HG03469 (cell line): ENCODE data around the gene ECE2.
"Not testable (repeated sequence)": the region's sequence is repeated elsewhere in the genome, so short reads cannot be mapped to it uniquely, and the experiment has no call there.

Experiments used
- ATAC-seq: cut with Tn5 transposase; IDR thresholded peaks from one replicate; pipeline ENCODE4 v1.9.1; 2021; ENCODE audit warnings: mild to moderate bottlenecking, moderate library complexity, moderate number of reproducible peaks; ENCODE audit not compliant: unreplicated experiment

Gene ECE2

DNA sequence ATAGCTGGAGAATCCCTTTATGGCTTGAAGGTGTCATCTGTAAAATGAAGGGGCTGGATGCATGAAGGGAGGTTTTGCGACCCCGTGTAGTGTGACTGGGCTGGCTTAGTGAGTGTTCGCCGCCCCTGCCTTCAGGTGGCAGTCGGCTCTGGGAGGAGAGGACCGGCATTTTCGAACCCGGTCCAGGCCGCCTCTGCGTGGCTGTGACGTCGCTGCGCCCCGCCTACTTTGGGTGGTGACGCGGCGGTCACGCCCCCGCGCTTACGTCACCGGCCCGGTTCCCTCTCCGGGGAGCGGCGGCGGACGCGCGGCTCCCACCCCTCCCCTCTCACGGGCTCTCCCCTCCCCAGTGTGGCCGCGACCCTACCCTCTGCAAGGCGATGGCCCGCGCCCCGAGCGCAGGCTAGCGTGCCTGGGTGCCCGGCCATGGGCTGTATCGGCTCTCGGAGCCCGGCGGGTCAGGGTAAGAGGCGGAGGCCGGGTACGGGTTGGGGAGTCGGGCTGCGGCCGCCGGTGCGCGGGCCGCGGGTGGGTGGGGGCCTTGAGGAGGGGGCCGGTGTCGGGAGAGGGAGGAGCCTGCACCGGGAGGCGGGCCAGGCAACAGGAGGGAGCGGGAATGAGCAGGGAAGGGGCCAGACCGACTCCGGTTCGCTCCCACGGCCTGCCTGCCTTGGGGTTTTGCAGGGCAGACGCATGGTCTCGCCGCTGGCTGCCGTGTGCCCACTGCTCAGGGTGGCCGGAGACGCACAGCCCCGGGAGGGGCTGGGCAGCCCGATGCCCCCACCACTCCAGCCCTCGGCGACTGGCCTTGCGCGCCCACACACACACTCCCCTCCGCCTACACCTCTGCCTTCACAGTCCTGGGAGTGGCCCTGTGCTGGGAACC is 60.1 kb downstream of the ECE2 start:
- ATAC-seq = no peak

DNA sequence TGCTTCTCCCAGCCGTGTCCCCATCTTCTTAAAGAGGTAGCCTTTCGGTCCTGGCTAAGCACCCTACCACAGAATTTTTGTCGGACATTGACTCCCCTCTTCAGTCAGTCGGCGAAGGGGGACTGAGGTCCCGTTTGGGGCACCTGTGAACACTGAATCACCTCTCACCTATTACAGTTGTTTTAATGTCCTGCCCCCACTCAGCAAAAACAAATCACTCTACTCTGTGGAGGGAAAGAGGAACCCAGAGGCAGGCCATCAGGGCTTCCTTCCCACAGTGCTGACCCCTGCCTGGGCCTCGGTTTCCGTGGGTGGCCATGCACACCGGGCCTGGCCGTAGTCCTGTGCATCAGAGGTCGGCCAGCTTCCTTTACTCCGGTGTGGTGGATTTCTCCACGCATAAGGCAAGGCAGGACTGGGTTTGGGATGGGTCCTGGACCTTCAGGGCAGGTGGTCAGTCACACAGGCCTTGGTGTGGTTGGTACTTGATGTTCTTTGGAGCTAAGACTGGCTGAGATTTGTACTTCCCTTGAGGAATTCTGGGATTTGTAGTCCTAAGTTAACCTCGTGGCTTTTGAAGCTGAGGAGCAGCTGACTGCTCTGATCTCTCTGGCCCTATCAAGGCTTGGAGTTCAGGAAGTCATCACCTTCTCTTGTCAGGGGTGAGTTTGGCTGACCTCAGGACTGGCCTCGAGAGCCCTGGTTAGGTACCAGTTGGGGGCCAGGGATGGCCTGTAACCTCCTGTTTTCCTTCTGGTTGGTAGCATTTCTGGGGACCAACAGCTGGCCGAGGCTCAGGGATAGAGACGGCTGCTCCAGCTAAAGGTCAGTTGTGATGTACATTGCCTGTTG is 61.0 kb downstream of the ECE2 start:
- no peak for ATAC-seq

DNA sequence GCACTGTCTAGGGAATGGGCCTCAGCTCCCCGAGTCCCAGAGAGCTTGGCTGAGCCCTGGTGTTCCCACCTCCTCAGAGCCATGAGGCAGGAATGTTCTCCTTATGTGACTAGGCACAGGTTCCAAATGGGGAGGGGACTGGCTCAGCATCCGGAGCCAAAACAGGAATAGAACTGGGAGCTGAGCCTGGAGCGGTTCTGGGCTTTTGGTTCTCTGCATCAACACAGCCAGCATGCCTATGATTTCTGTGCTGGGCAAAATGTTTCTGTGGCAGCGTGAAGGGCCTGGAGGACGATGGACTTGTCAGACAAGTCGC is 61.5 kb downstream of the ECE2 start, which contains the start of gene FAM131A:
Gene FAM131A (plus strand): TSS at position 202 of the 316 bp plus-strand sequence. CDS start 31 bp downstream, at position 233.
- no peak for ATAC-seq

DNA sequence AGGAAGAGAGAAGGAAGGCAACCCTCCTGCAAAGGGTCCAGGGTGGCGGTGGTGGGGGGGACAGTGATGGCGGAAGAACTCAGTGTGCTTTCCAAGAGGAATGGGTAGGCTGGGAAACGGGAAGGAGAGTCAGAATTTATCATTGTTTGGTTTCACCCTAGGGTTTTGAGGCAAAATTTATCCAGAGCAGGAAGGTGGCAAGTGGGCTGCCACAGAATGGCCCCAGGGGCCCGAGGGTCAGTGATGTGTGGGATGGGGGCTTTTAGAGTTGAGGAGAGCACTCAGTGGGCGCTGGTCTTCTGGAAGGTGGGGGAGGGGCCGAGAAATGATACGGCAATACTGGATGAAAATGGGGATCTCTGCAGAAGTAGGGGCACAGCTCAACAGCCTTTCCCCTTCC is 62.2 kb downstream of the ECE2 start:
- ATAC-seq = no peak

DNA sequence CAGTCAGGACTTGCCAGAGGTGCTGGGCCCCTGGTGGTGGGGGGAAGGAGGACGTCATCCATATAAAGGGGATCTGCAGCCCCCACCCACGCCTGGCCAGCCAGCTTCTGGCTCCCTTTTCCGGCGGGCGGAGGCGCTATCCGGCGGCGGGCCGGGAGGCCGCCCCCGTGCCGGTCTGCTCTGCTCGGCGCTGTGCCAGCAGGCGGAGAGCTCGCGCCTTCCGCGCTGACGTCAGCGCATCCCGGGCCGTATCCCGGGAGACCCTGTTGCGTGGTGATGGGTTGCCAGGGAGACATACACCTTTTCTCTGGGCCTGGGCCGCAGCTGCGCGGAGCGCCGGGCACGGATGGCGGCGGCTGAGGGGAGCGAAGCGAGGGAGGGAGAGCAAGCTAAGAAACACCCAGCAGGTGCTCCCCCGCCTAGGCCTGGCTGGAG is 62.7 kb downstream of the ECE2 start:
- ATAC-seq = no peak

DNA sequence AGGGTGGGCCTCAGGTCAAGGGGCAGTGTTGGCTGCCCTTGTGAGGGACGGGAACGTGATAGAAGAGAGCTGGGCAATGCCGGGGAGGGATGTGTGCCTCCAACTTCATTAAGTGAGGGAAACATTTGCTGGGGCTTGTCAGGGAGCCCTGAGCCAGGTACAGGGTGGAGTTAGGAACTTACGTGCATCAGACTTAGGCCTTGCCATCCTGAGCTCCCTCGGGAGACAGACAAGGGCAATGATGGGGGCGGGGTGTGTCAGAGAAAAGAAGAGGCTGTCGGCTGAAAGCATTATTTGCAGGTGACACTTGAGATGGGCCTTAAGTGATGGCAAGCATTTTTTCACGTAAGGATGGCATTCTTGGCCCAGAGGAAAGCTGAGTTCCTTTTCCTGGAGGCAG is 63.2 kb downstream of the ECE2 start:
- ATAC-seq = no peak

GRCh38 chr3:184339451-184340135 is 63.8 kb downstream of the ECE2 start:
- ATAC-seq = not testable (repeated sequence)

- ATAC-seq = no peak
Observed at GRCh38 chr3:184341925-184342324, 66.1 kb downstream of the ECE2 start.
